Measurements from ENCODE around the gene RSPH3.

GRCh38 chr6:158938811-158939254 is 61.2 kb downstream of the RSPH3 start:
- TF ChIP-seq, protein P1, sequence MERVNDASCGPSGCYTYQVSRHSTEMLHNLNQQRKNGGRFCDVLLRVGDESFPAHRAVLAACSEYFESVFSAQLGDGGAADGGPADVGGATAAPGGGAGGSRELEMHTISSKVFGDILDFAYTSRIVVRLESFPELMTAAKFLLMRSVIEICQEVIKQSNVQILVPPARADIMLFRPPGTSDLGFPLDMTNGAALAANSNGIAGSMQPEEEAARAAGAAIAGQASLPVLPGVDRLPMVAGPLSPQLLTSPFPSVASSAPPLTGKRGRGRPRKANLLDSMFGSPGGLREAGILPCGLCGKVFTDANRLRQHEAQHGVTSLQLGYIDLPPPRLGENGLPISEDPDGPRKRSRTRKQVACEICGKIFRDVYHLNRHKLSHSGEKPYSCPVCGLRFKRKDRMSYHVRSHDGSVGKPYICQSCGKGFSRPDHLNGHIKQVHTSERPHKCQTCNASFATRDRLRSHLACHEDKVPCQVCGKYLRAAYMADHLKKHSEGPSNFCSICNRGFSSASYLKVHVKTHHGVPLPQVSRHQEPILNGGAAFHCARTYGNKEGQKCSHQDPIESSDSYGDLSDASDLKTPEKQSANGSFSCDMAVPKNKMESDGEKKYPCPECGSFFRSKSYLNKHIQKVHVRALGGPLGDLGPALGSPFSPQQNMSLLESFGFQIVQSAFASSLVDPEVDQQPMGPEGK (CRISPR knock-in tag; IDR thresholded peaks at IDR 0.05; ENCODE audit: borderline replicate concordance), result no peak
- TF ChIP-seq ZFP30 (CRISPR knock-in tag; IDR thresholded peaks at IDR 0.05), result no peak

Data from SK-N-SH treated with all-trans-retinoic acid at 6 μM for 48 hours (cell line).